HCT116 (cell line): Measurements from ENCODE around the gene POLA1. TPM values are rescaled to one million over a fixed set of nuclear protein-coding genes. Genes with fewer than 3 reads are reported as not detected.

Experiments used
- ATAC-seq: fragments of 200-7000 bp; cut with Tn5 transposase; 2 replicates; pipeline ENCODE4 v1.9.1; 2020; ENCODE audit warnings: mild to moderate bottlenecking, moderate library complexity
- BruUV-seq: library from RNA; stranded (reverse); fragments of 400-500 nt; replicated peaks from 2 replicates; lab custom pipeline; 2021; lab: Mats Ljungman, UMichigan
- CTCF ChIA-PET: fragments of 300-600 bp; sonication (Branson Sonifier 250); formaldehyde crosslinking; loops from one replicate; lab custom pipeline; 2021; ENCODE audit warnings: antibody characterized with exemption; lab: Charles Lee
- POLR2A ChIA-PET: fragments of 300-600, 350-600 bp; sonication (Branson Sonifier 250); formaldehyde crosslinking; loops from one replicate; lab custom pipeline; 2021; ENCODE audit warnings: antibody characterized with exemption; lab: Charles Lee
- RAD21 ChIA-PET, 2 experiments: fragments of 300-600 bp; sonication (Branson Sonifier 250); formaldehyde crosslinking; loops; one replicate each; lab custom pipeline; 2023; ENCODE audit warnings: low total read pairs in 2 of 2; ENCODE audit not compliant: uncharacterized antibody in 2 of 2, unreplicated experiment in 2 of 2, low non-redundant PET in 1 of 2; lab: Charles Lee
- DNase-seq: peaks from one replicate; pipeline ENCODE4 v3.0.0-alpha.2; 2010; ENCODE audit warnings: low read depth, low spot score
- H2AFZ ChIP-seq: fragments of 200-600 bp; shearing (Covaris generic), sonication (generic); 2 replicates; pipeline ENCODE4 v1.6.1; 2017; ENCODE audit warnings: low read depth, mixed run types, mixed read lengths, antibody characterized with exemption, low read length; ENCODE audit not compliant: poor library complexity, severe bottlenecking
- H3K27ac ChIP-seq: 2 replicates; pipeline ENCODE4 v1.5.1; 2012; ENCODE audit warnings: low read depth, low read length
- H3K27me3 ChIP-seq: fragments of 200-600 bp; sonication (generic); 2 replicates; pipeline ENCODE4 v1.6.1; 2016; ENCODE audit warnings: mixed run types, low read length, mixed read lengths; ENCODE audit not compliant: insufficient read depth
- H3K36me3 ChIP-seq, 2 experiments: fragments of 200-500 bp in 1 of 2; fragments of 200-600 bp in 1 of 2; sonication (Bioruptor generic) in 1 of 2; sonication (generic) in 1 of 2; 2 replicates each; pipeline versions ENCODE4 v1.5.1 to v1.6.1; 2014 to 2016; ENCODE audit warnings: low read length in 2 of 2, inconsistent platforms in 1 of 2, mixed read lengths in 1 of 2, mixed run types in 1 of 2; ENCODE audit not compliant: insufficient read depth in 2 of 2, control insufficient read depth in 1 of 2
- H3K4me1 ChIP-seq, 2 experiments: fragments of 200-600 bp in 1 of 2; sonication (generic) in 1 of 2; 2 replicates each; pipeline versions ENCODE4 v1.5.1 to v1.6.1; 2012 to 2017; ENCODE audit warnings: low read length in 2 of 2, inconsistent platforms in 1 of 2, mild to moderate bottlenecking in 1 of 2, mixed read lengths in 1 of 2, mixed run types in 1 of 2, moderate library complexity in 1 of 2; ENCODE audit not compliant: insufficient read depth in 2 of 2, control insufficient read depth in 1 of 2
- H3K4me2 ChIP-seq: fragments of 200-600 bp; sonication (generic); 2 replicates; pipeline ENCODE4 v1.6.1; 2017; ENCODE audit warnings: mixed run types, low read length, mixed read lengths
- H3K4me3 ChIP-seq, 2 experiments: fragments of 200-600 bp in 1 of 2; sonication (generic) in 1 of 2; replicated peaks in 1 of 2; 2 replicates each; pipeline ENCODE4 v1.5.1; 2011 to 2016; ENCODE audit warnings: low read length in 2 of 2, control low read depth in 1 of 2, low read depth in 1 of 2, mild to moderate bottlenecking in 1 of 2, mixed read lengths in 1 of 2, mixed run types in 1 of 2
- H3K79me2 ChIP-seq: fragments of 200-600 bp; sonication (generic); 2 replicates; pipeline ENCODE4 v1.6.1; 2017; ENCODE audit warnings: mild to moderate bottlenecking, mixed run types, low read length, moderate library complexity, mixed read lengths; ENCODE audit not compliant: insufficient read depth
- H3K9ac ChIP-seq: fragments of 200-600 bp; sonication (generic); 2 replicates; pipeline ENCODE4 v1.6.1; 2016; ENCODE audit warnings: low read length, mixed read lengths
- H3K9me2 ChIP-seq: fragments of 200-600 bp; sonication (generic), shearing (Covaris generic); 2 replicates; pipeline ENCODE4 v1.6.1; 2017; ENCODE audit warnings: mixed run types, mild to moderate bottlenecking, moderate library complexity; ENCODE audit not compliant: insufficient read depth
- H3K9me3 ChIP-seq, 2 experiments: fragments of 200-500 bp in 1 of 2; fragments of 200-600 bp in 1 of 2; sonication (Bioruptor generic) in 1 of 2; sonication (generic) in 1 of 2; 2 replicates each; pipeline ENCODE4 v1.6.1; 2014 to 2017; ENCODE audit warnings: low read length in 2 of 2, mixed read lengths in 2 of 2, inconsistent platforms in 1 of 2, low read depth in 1 of 2, mild to moderate bottlenecking in 1 of 2, mixed run types in 1 of 2, moderate library complexity in 1 of 2; ENCODE audit not compliant: control insufficient read depth in 1 of 2, insufficient read depth in 1 of 2
- H4K20me1 ChIP-seq: fragments of 200-600 bp; sonication (generic), shearing (Covaris generic); 2 replicates; pipeline ENCODE4 v1.6.1; 2017; ENCODE audit warnings: mixed run types, mild to moderate bottlenecking, moderate library complexity; ENCODE audit not compliant: insufficient read depth
- ATF3 ChIP-seq: IDR thresholded peaks from 2 replicates; pipeline ENCODE4 v1.6.1; 2012
- CBX3 ChIP-seq: IDR thresholded peaks from 2 replicates; pipeline ENCODE4 v1.6.1; 2012; ENCODE audit warnings: low read depth
- CEBPB ChIP-seq: IDR thresholded peaks from 2 replicates; pipeline ENCODE4 v1.6.1; 2012; ENCODE audit warnings: low read depth
- FOSL1 ChIP-seq: IDR thresholded peaks from 2 replicates; pipeline ENCODE4 v1.6.1; 2012; ENCODE audit warnings: low read depth
- JUND ChIP-seq: IDR thresholded peaks from 2 replicates; pipeline ENCODE4 v1.6.1; 2012
- MAX ChIP-seq: IDR thresholded peaks from 2 replicates; pipeline ENCODE4 v1.6.1; 2012
- POLR2AphosphoS5 ChIP-seq: IDR thresholded peaks from 2 replicates; pipeline ENCODE4 v1.6.1; 2011; ENCODE audit warnings: mild to moderate bottlenecking, low read depth, low read length, moderate library complexity
- REST ChIP-seq: IDR thresholded peaks from 2 replicates; pipeline ENCODE4 v1.6.1; 2012; ENCODE audit warnings: low read depth
- SIN3A ChIP-seq: IDR thresholded peaks from 2 replicates; pipeline ENCODE4 v1.6.1; 2012; ENCODE audit warnings: low read depth
- SRF ChIP-seq: IDR thresholded peaks from 2 replicates; pipeline ENCODE4 v1.6.1; 2012; ENCODE audit warnings: low read depth
- TCF7L2 ChIP-seq: IDR thresholded peaks from 2 replicates; pipeline ENCODE4 v1.7.0; 2011; ENCODE audit warnings: borderline replicate concordance, inconsistent platforms; ENCODE audit not compliant: insufficient read depth, insufficient read length; ENCODE audit errors: extremely low read depth
- YY1 ChIP-seq: IDR thresholded peaks from 2 replicates; pipeline ENCODE4 v1.6.1; 2011; ENCODE audit warnings: low read length, low read depth, moderate library complexity, mild to moderate bottlenecking; ENCODE audit not compliant: insufficient replicate concordance; ENCODE audit errors: extremely low read depth
- ZBTB33 ChIP-seq: IDR thresholded peaks from 2 replicates; pipeline ENCODE4 v1.6.1; 2011; ENCODE audit warnings: mild to moderate bottlenecking, low read length, moderate library complexity; ENCODE audit not compliant: insufficient replicate concordance; ENCODE audit errors: extremely low read depth
- ZFX ChIP-seq: fragments of 450-650 bp; IDR thresholded peaks from 2 replicates; pipeline ENCODE4 v1.6.1; 2017
- ZNF274 ChIP-seq: fragments of 200-500 bp; sonication (Bioruptor generic); IDR thresholded peaks from 2 replicates; pipeline ENCODE4 v1.6.1; 2014; ENCODE audit warnings: mild to moderate bottlenecking, low read depth, low read length, inconsistent platforms
- intact Hi-C: fragments of 100-400 bp; cut with micrococcal nuclease; formaldehyde crosslinking; loops from 2 replicates; pipeline ENCODE4 v1.10.0; 2022
- total RNA-seq: library from RNA; stranded (reverse); gene quantifications from one replicate; pipeline ENCODE4 v1.2.1, GENCODE V29; 2021; ENCODE audit not compliant: unreplicated experiment

The POLA1 gene
- total RNA-seq, 1 experiment from 2014 or later = 27.0 TPM

GRCh38 chrX:24859211-24859841 is 165.6 kb downstream of the POLA1 start:
- no peak for DNase-seq
- H3K9ac ChIP-seq = no peak overlapping the region
- no peak overlapping the region for H3K4me2 ChIP-seq
- H3K27me3 ChIP-seq = no peaks in the 10 kb centered on the region
- H3K4me1 ChIP-seq = no peaks in the 10 kb centered on the region
- H3K79me2 ChIP-seq = no peaks in the 10 kb centered on the region
- no peaks in the 10 kb centered on the region for H3K9me3 ChIP-seq
- intact Hi-C loops = no loop called here
- H4K20me1 ChIP-seq = no peaks in the 10 kb centered on the region
- no peak overlapping the region for H3K4me3 ChIP-seq
- H2AFZ ChIP-seq = no peak overlapping the region
- no peak for ATAC-seq
- POLR2A ChIA-PET = no interaction called here
- no peaks in the 10 kb centered on the region for H3K36me3 ChIP-seq
- H3K27ac ChIP-seq = no peak overlapping the region
- RAD21 ChIA-PET = no interaction called here
- CTCF ChIA-PET = interaction anchor here (1.5 kb wide), 1 partner anchor 21 kb away, joined by 5 read pairs; no protein-coding TSS in a partner anchor
- TF ChIP-seq YY1 = no peak
- BruUV-seq = no TSS peak
- no peaks in the 10 kb centered on the region for H3K9me2 ChIP-seq

GRCh38 chrX:24860140-24860539 is 166.4 kb downstream of the POLA1 start:
- intact Hi-C loops = no loop called here
- DNase-seq = no peak
- no peak for TF ChIP-seq POLR2AphosphoS5
- no peak for TF ChIP-seq MAX
- TF ChIP-seq CBX3 = no peak
- TF ChIP-seq ZNF274 = no peak
- no peak for TF ChIP-seq CEBPB
- no peak for TF ChIP-seq ATF3
- no peak for TF ChIP-seq FOSL1
- no peak for TF ChIP-seq ZFX
- TF ChIP-seq JUND = no peak
- TF ChIP-seq ZBTB33 = no peak
- no peak for TF ChIP-seq TCF7L2
- no peak for TF ChIP-seq REST
- no peak for TF ChIP-seq SIN3A
- no peak for TF ChIP-seq SRF

More at GRCh38 chrX:24860140-24860539, 166.4 kb downstream of the POLA1 start:
- ChIA-PET CTCF (interaction anchor here (1.5 kb wide), 1 partner anchor 22 kb away, joined by 5 read pairs; no protein-coding TSS in a partner anchor), POLR2A (no interaction called here), RAD21 (no interaction called here)
- no peaks in the 10 kb centered on the region for H3K9me3 ChIP-seq
- no peaks in the 10 kb centered on the region for H3K27me3 ChIP-seq
- no peak overlapping the region for H2AFZ ChIP-seq
- no peak overlapping the region for H3K9ac ChIP-seq
- H3K4me1 ChIP-seq = no peaks in the 10 kb centered on the region
- no peak overlapping the region for H3K4me3 ChIP-seq
- no TSS peak for BruUV-seq
- H3K79me2 ChIP-seq = no peaks in the 10 kb centered on the region
- no peaks in the 10 kb centered on the region for H3K9me2 ChIP-seq
- H3K27ac ChIP-seq = no peak overlapping the region
- no peaks in the 10 kb centered on the region for H4K20me1 ChIP-seq
- ATAC-seq = no peak
- no peak overlapping the region for H3K4me2 ChIP-seq
- H3K36me3 ChIP-seq = no peaks in the 10 kb centered on the region
